Measurements from ENCODE around the gene LAMC3. TPM values are rescaled to one million over a fixed set of nuclear protein-coding genes. Genes with fewer than 3 reads are reported as not detected.

LAMC3 gene
- total RNA-seq, 1 donor from 2014 or later, result 0.20 TPM

- Mint-ChIP-seq H3K9me3 (ENCODE audit: unreplicated experiment) (no peaks in the 10 kb centered on the region), H3K27me3 (ENCODE audit: low read depth, unreplicated experiment) (peaks cover 25% of the 10 kb centered on the region), H3K36me3 (ENCODE audit: low read depth, unreplicated experiment) (no peaks in the 10 kb centered on the region), H3K4me3 (ENCODE audit: unreplicated experiment) (no peak overlapping the region), H3K4me1 (ENCODE audit: low read depth, unreplicated experiment) (no peaks in the 10 kb centered on the region), H3K27ac (ENCODE audit: unreplicated experiment) (no peak overlapping the region)
- no peak for TF ChIP-seq EZH2 (IDR thresholded peaks at IDR 0.05; ENCODE audit: insufficient read depth, low read length)
- no peak for TF ChIP-seq CTCF (IDR thresholded peaks at IDR 0.05; ENCODE audit: insufficient read depth, low read depth, low read length)
- Histone ChIP-seq H3K4me3 (ENCODE audit: insufficient read depth, low read depth, low read length) (no peak overlapping the region), H3K4me1 (ENCODE audit: insufficient read depth, low read length) (no peaks in the 10 kb centered on the region), H3K36me3 (ENCODE audit: insufficient read depth, low read length) (no peaks in the 10 kb centered on the region), H3K9ac (ENCODE audit: low read length) (no peak overlapping the region), H3K27me3 (ENCODE audit: insufficient read depth, low read length) (peaks cover 5% of the 10 kb centered on the region), H3K4me2 (ENCODE audit: low read length) (no peak overlapping the region), H2AFZ (ENCODE audit: low read depth, low read length) (no peak overlapping the region), H3K27ac (ENCODE audit: low read depth, low read length) (no peak overlapping the region), H3K79me2 (ENCODE audit: insufficient read depth, low read length) (no peaks in the 10 kb centered on the region), H3K9me3 (ENCODE audit: insufficient read depth, low read depth, low read length) (no peaks in the 10 kb centered on the region), H4K20me1 (ENCODE audit: insufficient read depth, low read length) (no peaks in the 10 kb centered on the region)
- FAIRE-seq (no peak), DNase-seq (ENCODE audit: low read depth) (no peak)
These were observed 71.6 kb downstream of the LAMC3 start for GRCh38 chr9:131080589-131080988.

DNA sequence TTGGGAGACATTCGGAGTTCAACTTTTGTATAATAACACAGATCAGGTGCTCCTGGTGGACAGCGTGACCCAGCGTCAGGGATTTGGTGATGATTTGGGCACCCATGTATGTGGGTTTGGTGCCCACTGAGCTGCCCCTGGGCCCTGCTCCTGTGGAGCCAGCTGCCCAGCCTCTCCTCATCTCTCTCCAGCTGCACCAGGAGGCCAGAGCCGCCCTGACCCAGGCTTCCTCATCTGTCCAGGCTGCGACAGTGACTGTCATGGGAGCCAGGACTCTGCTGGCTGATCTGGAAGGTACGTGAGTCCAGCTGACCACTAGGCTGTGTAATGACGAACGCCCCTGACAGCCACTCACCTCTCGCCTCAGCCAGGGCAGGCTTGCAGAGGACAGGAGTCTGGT lies 72.9 kb downstream of the LAMC3 start:
- H3K79me2 ChIP-seq (ENCODE audit: insufficient read depth, low read length), result no peaks in the 10 kb centered on the region
- H3K4me1 ChIP-seq (ENCODE audit: insufficient read depth, low read length), result no peaks in the 10 kb centered on the region
- H2AFZ ChIP-seq (ENCODE audit: low read depth, low read length), result no peak overlapping the region
- H3K27me3 ChIP-seq (ENCODE audit: insufficient read depth, low read length), result peaks cover 6% of the 10 kb centered on the region
- no peak overlapping the region for H3K27ac ChIP-seq (ENCODE audit: low read depth, low read length)
- DNase-seq (ENCODE audit: low read depth), result no peak
- H3K4me2 ChIP-seq (ENCODE audit: low read length), result no peak overlapping the region
- H3K4me3 Mint-ChIP-seq (ENCODE audit: unreplicated experiment), result no peak overlapping the region
- no peak overlapping the region for H3K9ac ChIP-seq (ENCODE audit: low read length)
- no peaks in the 10 kb centered on the region for H3K9me3 ChIP-seq (ENCODE audit: insufficient read depth, low read depth, low read length)
- no peaks in the 10 kb centered on the region for H3K9me3 Mint-ChIP-seq (ENCODE audit: unreplicated experiment)
- peaks cover 25% of the 10 kb centered on the region for H3K27me3 Mint-ChIP-seq (ENCODE audit: low read depth, unreplicated experiment)
- no peak overlapping the region for H3K4me3 ChIP-seq (ENCODE audit: insufficient read depth, low read depth, low read length)
- H3K36me3 Mint-ChIP-seq (ENCODE audit: low read depth, unreplicated experiment), result no peaks in the 10 kb centered on the region
- H3K36me3 ChIP-seq (ENCODE audit: insufficient read depth, low read length), result no peaks in the 10 kb centered on the region
- no peaks in the 10 kb centered on the region for H4K20me1 ChIP-seq (ENCODE audit: insufficient read depth, low read length)
- no peak overlapping the region for H3K27ac Mint-ChIP-seq (ENCODE audit: unreplicated experiment)
- FAIRE-seq, result no peak
- H3K4me1 Mint-ChIP-seq (ENCODE audit: low read depth, unreplicated experiment), result no peaks in the 10 kb centered on the region
- no peak for TF ChIP-seq CTCF (IDR thresholded peaks at IDR 0.05; ENCODE audit: insufficient read depth, low read depth, low read length)
- no peak for TF ChIP-seq EZH2 (IDR thresholded peaks at IDR 0.05; ENCODE audit: insufficient read depth, low read length)

DNA sequence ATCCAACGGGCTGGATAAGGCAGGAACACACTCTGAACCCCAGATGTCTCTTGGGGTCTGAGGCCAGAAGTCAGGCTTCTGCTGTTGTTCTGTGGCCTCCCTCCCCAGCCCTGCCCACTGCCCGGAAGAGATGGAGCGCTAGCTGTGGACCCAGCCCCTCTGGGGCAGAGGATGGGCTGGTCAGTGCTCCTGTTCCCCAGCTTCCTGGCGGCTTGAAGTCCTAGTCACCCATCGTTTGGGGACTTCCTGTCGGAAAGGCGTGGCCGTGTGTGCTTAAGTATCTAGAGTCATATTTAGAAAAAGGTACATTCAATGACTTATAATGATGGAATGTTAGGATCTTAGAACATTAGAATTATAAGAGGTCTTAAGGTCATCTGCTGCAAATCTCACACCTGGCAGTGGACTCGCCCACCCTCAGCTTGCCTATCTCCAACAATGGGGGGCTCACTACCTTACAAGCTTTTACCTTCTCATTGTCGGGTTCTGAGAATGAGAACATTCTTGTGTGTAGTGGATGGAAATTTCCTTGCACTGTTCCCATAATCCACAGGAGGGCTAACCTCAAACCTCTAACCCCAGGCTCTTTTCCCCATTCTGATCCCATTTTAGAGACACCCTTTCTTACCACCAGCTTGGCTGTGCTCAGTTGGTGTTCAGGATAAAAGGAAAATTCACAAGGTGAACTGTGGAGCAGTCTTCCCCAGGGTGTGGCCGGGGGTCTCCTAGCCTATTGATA lies 74.0 kb downstream of the LAMC3 start:
- no peak overlapping the region for H2AFZ ChIP-seq (ENCODE audit: low read depth, low read length)
- no peak for DNase-seq (ENCODE audit: low read depth)
- no peak overlapping the region for H3K4me2 ChIP-seq (ENCODE audit: low read length)
- H3K9ac ChIP-seq (ENCODE audit: low read length), result no peak overlapping the region
- no peaks in the 10 kb centered on the region for H3K4me1 Mint-ChIP-seq (ENCODE audit: low read depth, unreplicated experiment)
- H3K27ac ChIP-seq (ENCODE audit: low read depth, low read length), result no peak overlapping the region
- peaks cover 34% of the 10 kb centered on the region for H3K27me3 Mint-ChIP-seq (ENCODE audit: low read depth, unreplicated experiment)
- H3K9me3 ChIP-seq (ENCODE audit: insufficient read depth, low read depth, low read length), result no peaks in the 10 kb centered on the region
- no peak for FAIRE-seq
- peaks cover 6% of the 10 kb centered on the region for H3K27me3 ChIP-seq (ENCODE audit: insufficient read depth, low read length)
- no peaks in the 10 kb centered on the region for H4K20me1 ChIP-seq (ENCODE audit: insufficient read depth, low read length)
- no peak overlapping the region for H3K27ac Mint-ChIP-seq (ENCODE audit: unreplicated experiment)
- H3K36me3 ChIP-seq (ENCODE audit: insufficient read depth, low read length), result no peaks in the 10 kb centered on the region
- no peaks in the 10 kb centered on the region for H3K79me2 ChIP-seq (ENCODE audit: insufficient read depth, low read length)
- no peak overlapping the region for H3K4me3 ChIP-seq (ENCODE audit: insufficient read depth, low read depth, low read length)
- no peak for TF ChIP-seq EZH2 (IDR thresholded peaks at IDR 0.05; ENCODE audit: insufficient read depth, low read length)
- no peak for TF ChIP-seq CTCF (IDR thresholded peaks at IDR 0.05; ENCODE audit: insufficient read depth, low read depth, low read length)
- no peaks in the 10 kb centered on the region for H3K36me3 Mint-ChIP-seq (ENCODE audit: low read depth, unreplicated experiment)
- H3K4me3 Mint-ChIP-seq (ENCODE audit: unreplicated experiment), result no peak overlapping the region
- no peaks in the 10 kb centered on the region for H3K9me3 Mint-ChIP-seq (ENCODE audit: unreplicated experiment)
- no peaks in the 10 kb centered on the region for H3K4me1 ChIP-seq (ENCODE audit: insufficient read depth, low read length)

Data from astrocyte (in vitro differentiated cells and primary cell).